HG02678 (cell line): ENCODE data around the gene ASTN2.
"Not testable (repeated sequence)": the region's sequence is repeated elsewhere in the genome, so short reads cannot be mapped to it uniquely, and the experiment has no call there.

Experiments used
- ATAC-seq: cut with Tn5 transposase; IDR thresholded peaks from one replicate; pipeline ENCODE4 v1.9.1; 2021; ENCODE audit warnings: mild to moderate bottlenecking, moderate library complexity; ENCODE audit not compliant: unreplicated experiment

ASTN2 gene

GRCh38 chr9:117081641-117082317 is 333.1 kb downstream of the ASTN2 start:
- no peak for ATAC-seq

- no peak for ATAC-seq
Measured at GRCh38 chr9:117080765-117081390, 334.0 kb downstream of the ASTN2 start.

- no peak for ATAC-seq
Measured at GRCh38 chr9:117076571-117077290, 338.1 kb downstream of the ASTN2 start.

GRCh38 chr9:117075636-117076035 is 339.2 kb downstream of the ASTN2 start:
- ATAC-seq = no peak

- ATAC-seq = no peak
Measured at GRCh38 chr9:117074784-117075520, 339.9 kb downstream of the ASTN2 start.

GRCh38 chr9:117074342-117074662 is 340.6 kb downstream of the ASTN2 start:
- no peak for ATAC-seq

GRCh38 chr9:117073539-117074341 is 341.1 kb downstream of the ASTN2 start:
- ATAC-seq = no peak

GRCh38 chr9:117073071-117073470 is 341.8 kb downstream of the ASTN2 start:
- no peak for ATAC-seq

- no peak for ATAC-seq
Measured at GRCh38 chr9:117072216-117072615, 342.6 kb downstream of the ASTN2 start.

- not testable (repeated sequence) for ATAC-seq
Measured at GRCh38 chr9:117071673-117072207, 343.1 kb downstream of the ASTN2 start.

- no peak for ATAC-seq
Measured at GRCh38 chr9:117063721-117064471, 351.0 kb downstream of the ASTN2 start.

- ATAC-seq = no peak
Measured at GRCh38 chr9:117060963-117061362, 353.9 kb downstream of the ASTN2 start.

GRCh38 chr9:117050007-117050406 is 364.9 kb downstream of the ASTN2 start:
- ATAC-seq = no peak

- no peak for ATAC-seq
Measured at GRCh38 chr9:117046666-117047327, 368.1 kb downstream of the ASTN2 start.

- ATAC-seq = no peak
Measured at GRCh38 chr9:117044241-117044640, 370.6 kb downstream of the ASTN2 start.

- no peak for ATAC-seq
Measured at GRCh38 chr9:117043159-117043558, 371.7 kb downstream of the ASTN2 start.

- no peak for ATAC-seq
Measured at GRCh38 chr9:117035546-117035945, 379.3 kb downstream of the ASTN2 start.

- ATAC-seq = no peak
Measured at GRCh38 chr9:117034866-117035265, 380.0 kb downstream of the ASTN2 start.

GRCh38 chr9:117030254-117030768 is 384.5 kb downstream of the ASTN2 start:
- ATAC-seq = no peak
